Measurements from ENCODE around the gene SHISA9.

SHISA9 gene

GRCh38 chr16:12862327-12862726 lies 39.1 kb upstream of the SHISA9 start (continued):
- TF ChIP-seq POU6F1 (CRISPR knock-in tag; IDR thresholded peaks at IDR 0.05; ENCODE audit: borderline replicate concordance, low read depth) (no peak), ARNTL (CRISPR knock-in tag; IDR thresholded peaks at IDR 0.05; ENCODE audit: borderline replicate concordance, low read depth) (no peak), TSHZ2 (CRISPR knock-in tag; IDR thresholded peaks at IDR 0.05) (no peak), GLIS3 (CRISPR knock-in tag; IDR thresholded peaks at IDR 0.05) (no peak), ZFP3 (CRISPR knock-in tag; IDR thresholded peaks at IDR 0.05) (no peak), ZC3H10 (CRISPR knock-in tag; IDR thresholded peaks at IDR 0.05) (no peak), ZFP30 (CRISPR knock-in tag; IDR thresholded peaks at IDR 0.05) (no peak)

GRCh38 chr16:12862941-12863340 lies 38.5 kb upstream of the SHISA9 start:
- TF ChIP-seq PATZ1 (CRISPR knock-in tag; IDR thresholded peaks at IDR 0.05; ENCODE audit: borderline replicate concordance) (no peak), TCF4 (CRISPR knock-in tag; IDR thresholded peaks at IDR 0.05; ENCODE audit: borderline replicate concordance) (no peak), PPARA (CRISPR knock-in tag; IDR thresholded peaks at IDR 0.05; ENCODE audit: borderline replicate concordance) (no peak), ZFP3 (CRISPR knock-in tag; IDR thresholded peaks at IDR 0.05) (no peak), ZNF70 (CRISPR knock-in tag; IDR thresholded peaks at IDR 0.05) (no peak), GLIS3 (CRISPR knock-in tag; IDR thresholded peaks at IDR 0.05) (no peak), ZNF565 (CRISPR knock-in tag; conservative IDR thresholded peaks at IDR 0.05; ENCODE audit: low read depth) (no peak), SNAI2 (CRISPR knock-in tag; IDR thresholded peaks at IDR 0.05) (no peak), ISL1 (CRISPR knock-in tag; IDR thresholded peaks at IDR 0.05) (no peak), TOX (CRISPR knock-in tag; IDR thresholded peaks at IDR 0.05; ENCODE audit: borderline replicate concordance) (no peak), CSRNP3 (CRISPR knock-in tag; IDR thresholded peaks at IDR 0.05) (no peak), ESRRG (CRISPR knock-in tag; IDR thresholded peaks at IDR 0.05) (no peak), RARB (CRISPR knock-in tag; IDR thresholded peaks at IDR 0.05) (no peak), TSHZ2 (CRISPR knock-in tag; IDR thresholded peaks at IDR 0.05) (no peak)
- ATAC-seq = no peak

- no peak for ATAC-seq
- TF ChIP-seq ZFP3 (CRISPR knock-in tag; IDR thresholded peaks at IDR 0.05) = no peak
- no peak for TF ChIP-seq ARNTL (CRISPR knock-in tag; IDR thresholded peaks at IDR 0.05; ENCODE audit: borderline replicate concordance, low read depth)
- TF ChIP-seq CSDC2 (CRISPR knock-in tag; IDR thresholded peaks at IDR 0.05) = no peak
- TF ChIP-seq PPARA (CRISPR knock-in tag; IDR thresholded peaks at IDR 0.05; ENCODE audit: borderline replicate concordance) = no peak
- no peak for TF ChIP-seq PATZ1 (CRISPR knock-in tag; IDR thresholded peaks at IDR 0.05; ENCODE audit: borderline replicate concordance)
- TF ChIP-seq RARB (CRISPR knock-in tag; IDR thresholded peaks at IDR 0.05) = no peak
- no peak for TF ChIP-seq TSHZ2 (CRISPR knock-in tag; IDR thresholded peaks at IDR 0.05)
- TF ChIP-seq GLIS3 (CRISPR knock-in tag; IDR thresholded peaks at IDR 0.05) = no peak
- no peak for TF ChIP-seq ISL1 (CRISPR knock-in tag; IDR thresholded peaks at IDR 0.05)
- TF ChIP-seq ESRRG (CRISPR knock-in tag; IDR thresholded peaks at IDR 0.05) = no peak
Observed at GRCh38 chr16:12866981-12867551, 34.3 kb upstream of the SHISA9 start.
